ENCODE data around the gene AOPEP. TPM values are rescaled to one million over a fixed set of nuclear protein-coding genes. Genes with fewer than 3 reads are reported as not detected.

Gene AOPEP
- total RNA-seq, 1 experiment from 2014 or later, result 14.4 TPM

DNA sequence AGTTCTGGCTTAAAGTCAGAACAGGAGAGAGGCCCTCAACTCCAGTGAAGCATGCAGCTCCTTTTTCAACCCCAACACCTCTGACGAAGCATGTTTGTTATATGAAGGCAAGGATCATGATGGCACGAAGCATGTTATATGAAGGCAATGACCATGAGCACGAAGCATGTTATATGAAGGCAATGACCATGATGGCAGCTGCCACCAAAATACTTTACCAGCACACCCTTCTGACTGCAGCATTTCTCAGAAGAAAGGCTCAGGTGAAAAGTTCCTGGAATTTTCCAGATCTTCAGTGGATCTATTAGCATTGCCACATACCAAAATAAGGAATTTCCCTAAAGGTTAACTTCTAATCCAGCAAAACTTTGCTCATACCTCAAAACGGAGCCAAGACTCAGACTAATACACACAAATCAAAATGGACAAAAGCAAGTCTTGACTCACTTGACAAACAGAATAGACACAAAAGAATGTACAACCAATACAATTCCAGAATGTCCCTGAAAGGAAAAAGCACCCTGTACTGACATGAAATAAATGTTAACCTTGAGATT, 373.6 kb downstream of the AOPEP start (continued):
- TF ChIP-seq FOXK1 (CRISPR knock-in tag; IDR thresholded peaks at IDR 0.05) (no peak), ZBTB21 (CRISPR knock-in tag; IDR thresholded peaks at IDR 0.05; ENCODE audit: borderline replicate concordance) (no peak), ZNF232 (CRISPR knock-in tag; IDR thresholded peaks at IDR 0.05) (no peak), ZNF423 (CRISPR knock-in tag; IDR thresholded peaks at IDR 0.05) (no peak), ZNF121 (CRISPR knock-in tag; IDR thresholded peaks at IDR 0.05) (no peak), ATF2 (CRISPR knock-in tag; IDR thresholded peaks at IDR 0.05; ENCODE audit: borderline replicate concordance, low read depth) (no peak)

DNA sequence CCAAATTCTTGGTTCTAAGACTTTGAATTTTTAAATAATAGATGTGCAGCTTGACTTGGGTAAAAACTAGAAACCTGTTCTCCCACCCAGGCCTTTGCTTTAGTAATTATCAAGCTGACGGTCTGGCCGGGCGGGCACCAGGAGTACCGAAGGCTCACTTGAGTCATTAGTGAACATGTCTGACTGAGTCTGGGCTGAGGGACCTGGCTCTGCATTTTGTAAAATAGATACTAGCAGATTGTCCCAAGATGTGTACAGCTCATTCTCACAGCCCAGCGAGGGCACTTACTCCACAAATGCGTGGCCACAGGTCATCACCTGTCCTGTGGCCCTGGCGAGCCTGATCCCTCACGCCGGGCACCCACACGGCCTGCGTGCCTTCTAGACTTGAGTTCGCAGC, 374.8 kb downstream of the AOPEP start:
- Mint-ChIP-seq H3K27me3 (ENCODE audit: low read depth) (no peaks in the 10 kb centered on the region), H3K27ac (no peak overlapping the region), H3K9me3 (no peaks in the 10 kb centered on the region), H3K36me3 (no peaks in the 10 kb centered on the region), H3K4me3 (no peak overlapping the region), H3K4me1 (peaks cover 17% of the 10 kb centered on the region)
- no peak for ATAC-seq
- ChIA-PET POLR2A (no interaction called here), CTCF (interaction anchor here (0.9 to 2.9 kb wide), 4 partner anchors 9 to 67 kb away, joined by 3 to 12 read pairs (median 4); no protein-coding TSS in a partner anchor)
- DNase-seq (ENCODE audit: low spot score), result no peak
- TF ChIP-seq, protein P1, sequence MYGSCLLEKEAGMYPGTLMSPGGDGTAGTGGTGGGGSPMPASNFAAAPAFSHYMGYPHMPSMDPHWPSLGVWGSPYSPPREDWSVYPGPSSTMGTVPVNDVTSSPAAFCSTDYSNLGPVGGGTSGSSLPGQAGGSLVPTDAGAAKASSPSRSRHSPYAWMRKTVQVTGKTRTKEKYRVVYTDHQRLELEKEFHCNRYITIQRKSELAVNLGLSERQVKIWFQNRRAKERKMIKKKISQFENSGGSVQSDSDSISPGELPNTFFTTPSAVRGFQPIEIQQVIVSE (CRISPR knock-in tag; IDR thresholded peaks at IDR 0.05; ENCODE audit: borderline replicate concordance), result no peak
- TF ChIP-seq, protein P2, sequence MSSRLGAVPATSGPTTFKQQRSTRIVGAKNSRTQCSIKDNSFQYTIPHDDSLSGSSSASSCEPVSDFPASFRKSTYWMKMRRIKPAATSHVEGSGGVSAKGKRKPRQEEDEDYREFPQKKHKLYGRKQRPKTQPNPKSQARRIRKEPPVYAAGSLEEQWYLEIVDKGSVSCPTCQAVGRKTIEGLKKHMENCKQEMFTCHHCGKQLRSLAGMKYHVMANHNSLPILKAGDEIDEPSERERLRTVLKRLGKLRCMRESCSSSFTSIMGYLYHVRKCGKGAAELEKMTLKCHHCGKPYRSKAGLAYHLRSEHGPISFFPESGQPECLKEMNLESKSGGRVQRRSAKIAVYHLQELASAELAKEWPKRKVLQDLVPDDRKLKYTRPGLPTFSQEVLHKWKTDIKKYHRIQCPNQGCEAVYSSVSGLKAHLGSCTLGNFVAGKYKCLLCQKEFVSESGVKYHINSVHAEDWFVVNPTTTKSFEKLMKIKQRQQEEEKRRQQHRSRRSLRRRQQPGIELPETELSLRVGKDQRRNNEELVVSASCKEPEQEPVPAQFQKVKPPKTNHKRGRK (CRISPR knock-in tag; IDR thresholded peaks at IDR 0.05; ENCODE audit: borderline replicate concordance), result no peak
- TF ChIP-seq, protein P3, sequence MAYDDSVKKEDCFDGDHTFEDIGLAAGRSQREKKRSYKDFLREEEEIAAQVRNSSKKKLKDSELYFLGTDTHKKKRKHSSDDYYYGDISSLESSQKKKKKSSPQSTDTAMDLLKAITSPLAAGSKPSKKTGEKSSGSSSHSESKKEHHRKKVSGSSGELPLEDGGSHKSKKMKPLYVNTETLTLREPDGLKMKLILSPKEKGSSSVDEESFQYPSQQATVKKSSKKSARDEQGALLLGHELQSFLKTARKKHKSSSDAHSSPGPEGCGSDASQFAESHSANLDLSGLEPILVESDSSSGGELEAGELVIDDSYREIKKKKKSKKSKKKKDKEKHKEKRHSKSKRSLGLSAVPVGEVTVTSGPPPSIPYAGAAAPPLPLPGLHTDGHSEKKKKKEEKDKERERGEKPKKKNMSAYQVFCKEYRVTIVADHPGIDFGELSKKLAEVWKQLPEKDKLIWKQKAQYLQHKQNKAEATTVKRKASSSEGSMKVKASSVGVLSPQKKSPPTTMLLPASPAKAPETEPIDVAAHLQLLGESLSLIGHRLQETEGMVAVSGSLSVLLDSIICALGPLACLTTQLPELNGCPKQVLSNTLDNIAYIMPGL (CRISPR knock-in tag; IDR thresholded peaks at IDR 0.05), result no peak
- no peak for TF ChIP-seq ERG (CRISPR knock-in tag; IDR thresholded peaks at IDR 0.05)
- no peak for TF ChIP-seq KAT7 (CRISPR knock-in tag; IDR thresholded peaks at IDR 0.05; ENCODE audit: borderline replicate concordance)
- no peak for TF ChIP-seq E2F4 (CRISPR knock-in tag; IDR thresholded peaks at IDR 0.05; ENCODE audit: borderline replicate concordance, low read depth)
- no peak for TF ChIP-seq ESRRA (CRISPR knock-in tag; IDR thresholded peaks at IDR 0.05; ENCODE audit: borderline replicate concordance)
- TF ChIP-seq ZSCAN18 (CRISPR knock-in tag; IDR thresholded peaks at IDR 0.05), result no peak
- TF ChIP-seq, protein P4, sequence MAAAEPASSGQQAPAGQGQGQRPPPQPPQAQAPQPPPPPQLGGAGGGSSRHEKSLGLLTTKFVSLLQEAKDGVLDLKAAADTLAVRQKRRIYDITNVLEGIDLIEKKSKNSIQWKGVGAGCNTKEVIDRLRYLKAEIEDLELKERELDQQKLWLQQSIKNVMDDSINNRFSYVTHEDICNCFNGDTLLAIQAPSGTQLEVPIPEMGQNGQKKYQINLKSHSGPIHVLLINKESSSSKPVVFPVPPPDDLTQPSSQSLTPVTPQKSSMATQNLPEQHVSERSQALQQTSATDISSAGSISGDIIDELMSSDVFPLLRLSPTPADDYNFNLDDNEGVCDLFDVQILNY (CRISPR knock-in tag; IDR thresholded peaks at IDR 0.05), result no peak
- TF ChIP-seq, protein P5, sequence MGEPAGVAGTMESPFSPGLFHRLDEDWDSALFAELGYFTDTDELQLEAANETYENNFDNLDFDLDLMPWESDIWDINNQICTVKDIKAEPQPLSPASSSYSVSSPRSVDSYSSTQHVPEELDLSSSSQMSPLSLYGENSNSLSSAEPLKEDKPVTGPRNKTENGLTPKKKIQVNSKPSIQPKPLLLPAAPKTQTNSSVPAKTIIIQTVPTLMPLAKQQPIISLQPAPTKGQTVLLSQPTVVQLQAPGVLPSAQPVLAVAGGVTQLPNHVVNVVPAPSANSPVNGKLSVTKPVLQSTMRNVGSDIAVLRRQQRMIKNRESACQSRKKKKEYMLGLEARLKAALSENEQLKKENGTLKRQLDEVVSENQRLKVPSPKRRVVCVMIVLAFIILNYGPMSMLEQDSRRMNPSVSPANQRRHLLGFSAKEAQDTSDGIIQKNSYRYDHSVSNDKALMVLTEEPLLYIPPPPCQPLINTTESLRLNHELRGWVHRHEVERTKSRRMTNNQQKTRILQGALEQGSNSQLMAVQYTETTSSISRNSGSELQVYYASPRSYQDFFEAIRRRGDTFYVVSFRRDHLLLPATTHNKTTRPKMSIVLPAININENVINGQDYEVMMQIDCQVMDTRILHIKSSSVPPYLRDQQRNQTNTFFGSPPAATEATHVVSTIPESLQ (CRISPR knock-in tag; IDR thresholded peaks at IDR 0.05), result no peak
- no peak for TF ChIP-seq OVOL2 (CRISPR knock-in tag; IDR thresholded peaks at IDR 0.05; ENCODE audit: borderline replicate concordance)

Data from WTC11 (cell line).